ENCODE results near the gene PEX11G. TPM values are rescaled to one million over a fixed set of nuclear protein-coding genes. Genes with fewer than 3 reads are reported as not detected.

PEX11G gene
- total RNA-seq, 1 experiment from 2014 or later: 2.8 TPM

DNA sequence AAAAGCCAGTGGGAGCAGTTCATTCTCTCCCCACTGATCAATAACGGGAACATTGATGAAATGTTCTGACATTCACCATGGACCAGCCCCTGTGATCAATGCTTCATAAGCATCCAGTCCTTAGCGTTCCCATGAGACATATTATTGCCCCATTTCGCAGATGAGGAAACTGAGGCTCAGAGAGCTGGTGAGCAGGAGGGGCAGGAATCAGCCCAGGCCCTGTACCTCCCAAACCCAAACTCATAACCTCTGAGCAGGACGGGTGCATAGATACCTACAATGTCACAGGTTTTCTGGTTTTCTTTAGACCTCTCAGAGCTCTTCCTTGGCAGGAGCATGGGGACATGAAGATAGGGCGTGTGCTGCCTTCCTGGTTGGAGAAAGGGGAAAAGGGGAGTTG lies 35.7 kb upstream of the PEX11G start:
- Histone ChIP-seq H3T11ph (ENCODE audit: low read length) (no peak overlapping the region), H3K9me3 (ENCODE audit: control insufficient read depth, low read depth, low read length) (no peaks in the 10 kb centered on the region), H3K56ac (ENCODE audit: insufficient read length, low read depth, low read length) (no peak overlapping the region), H3K79me1 (ENCODE audit: insufficient read depth, low read depth, low read length, poor library complexity, severe bottlenecking) (no peaks in the 10 kb centered on the region), H4K91ac (ENCODE audit: insufficient read length, low read depth, low read length) (no peak overlapping the region), H2BK120ac (ENCODE audit: low read depth, low read length, poor library complexity, severe bottlenecking) (no peak overlapping the region), H2AK5ac (ENCODE audit: insufficient read length, low read length) (no peak overlapping the region), H3K23me2 (ENCODE audit: insufficient read length, low read depth, low read length, poor library complexity, severe bottlenecking) (peaks cover 16% of the 10 kb centered on the region), H3K27ac (ENCODE audit: insufficient read length, low read depth, low read length) (no peak overlapping the region), H3K27me3 (ENCODE audit: insufficient read depth, low read length) (no peaks in the 10 kb centered on the region), H3K79me2 (ENCODE audit: insufficient read depth, low read length) (no peaks in the 10 kb centered on the region), H3K4me1 (ENCODE audit: insufficient read depth, low read length) (no peaks in the 10 kb centered on the region; the same call in 1 of the 2 replicates), H4K5ac (ENCODE audit: insufficient read length, low read depth, low read length) (no peak overlapping the region), H2BK12ac (ENCODE audit: insufficient read length, low read depth, low read length) (no peak overlapping the region), H2BK15ac (ENCODE audit: low read depth, low read length) (no peak overlapping the region), H3K4me2 (ENCODE audit: insufficient read depth, insufficient read length, low read length) (no peak overlapping the region), H3K4ac (ENCODE audit: low read depth, low read length) (no peak overlapping the region), H4K20me1 (ENCODE audit: control insufficient read depth, insufficient read depth, insufficient read length) (no peaks in the 10 kb centered on the region), H3K9ac (ENCODE audit: extremely low read depth, insufficient read length, low read length) (no peak overlapping the region), H3K23ac (ENCODE audit: insufficient read length, low read depth, low read length) (no peak overlapping the region), H2BK5ac (ENCODE audit: insufficient read length, low read length) (no peak overlapping the region), H4K8ac (replicated peaks; ENCODE audit: insufficient read length, low read depth, low read length) (no peak overlapping the region), H2BK20ac (ENCODE audit: low read depth, low read length, poor library complexity, severe bottlenecking) (no peak overlapping the region), H2AFZ (ENCODE audit: low read length) (no peak overlapping the region), H3K18ac (ENCODE audit: insufficient read length, low read depth, low read length) (no peak overlapping the region), H3K14ac (ENCODE audit: insufficient read depth, low read length) (no peak overlapping the region)
- WGBS (ENCODE audit: extremely low coverage, insufficient read length, low lambda C conversion rate): no CpG with 5 or more reads among the region's 5 CpGs
- Mint-ChIP-seq H3K4me3 (peak overlapping the region in 1 of 2 experiments; percentile 14; a peak in 1 of 5 replicates), H3K36me3 (ENCODE audit: insufficient read depth in 1 of 3, low read depth in 3 of 3) (peaks cover 2 to 24% (median 16%) of the 10 kb centered on the region in 3 experiments; a peak in 5 of 7 replicates), H3K27me3 (ENCODE audit: low read depth) (no peaks in the 10 kb centered on the region; the same call in 1 of the 2 replicates), H3K27ac (no peak overlapping the region), H3K4me1 (peaks cover 5 to 7% of the 10 kb centered on the region in 2 experiments), H3K9me3 (no peaks in the 10 kb centered on the region)
- no peak for DNase-seq
- no peak for TF ChIP-seq CTCF (conservative IDR thresholded peaks at IDR 0.05)

All from H9 (cell line).